H9 (cell line): Measurements from ENCODE around the gene PCNX2. TPM values are rescaled to one million over a fixed set of nuclear protein-coding genes. Genes with fewer than 3 reads are reported as not detected.

Experiments
- DNase-seq: peaks from one replicate; pipeline ENCODE4 v3.0.0-alpha.2; 2017
- H2AFZ ChIP-seq: one replicate; pipeline ENCODE4 v1.6.1; 2013; ENCODE audit warnings: mild to moderate bottlenecking, low read length, control low read depth, moderate library complexity
- H2AK5ac ChIP-seq: 2 replicates; pipeline ENCODE4 v1.6.1; 2013; ENCODE audit warnings: low read length, control low read depth, mixed read lengths; ENCODE audit not compliant: insufficient read length
- H2BK120ac ChIP-seq: one replicate; pipeline ENCODE4 v1.6.1; 2013; ENCODE audit warnings: low read depth, mild to moderate bottlenecking, low read length, control low read depth, inconsistent platforms; ENCODE audit not compliant: poor library complexity, severe bottlenecking
- H2BK12ac ChIP-seq: 2 replicates; pipeline ENCODE4 v1.6.1; 2013; ENCODE audit warnings: low read length, control low read depth, mixed read lengths, low read depth; ENCODE audit not compliant: insufficient read length
- H2BK15ac ChIP-seq: 2 replicates; pipeline ENCODE4 v1.6.1; 2013; ENCODE audit warnings: low read depth, low read length, control low read depth
- H2BK20ac ChIP-seq: one replicate; pipeline ENCODE4 v1.6.1; 2013; ENCODE audit warnings: low read depth, mild to moderate bottlenecking, low read length, control low read depth, inconsistent platforms; ENCODE audit not compliant: poor library complexity, severe bottlenecking
- H2BK5ac ChIP-seq: 2 replicates; pipeline ENCODE4 v1.6.1; 2013; ENCODE audit warnings: low read length, control low read depth, mixed read lengths; ENCODE audit not compliant: insufficient read length
- H3K14ac ChIP-seq: 2 replicates; pipeline ENCODE4 v1.6.1; 2013; ENCODE audit warnings: low read length, control low read depth; ENCODE audit not compliant: insufficient read depth
- H3K18ac ChIP-seq: 2 replicates; pipeline ENCODE4 v1.6.1; 2013; ENCODE audit warnings: low read depth, mild to moderate bottlenecking, mixed read lengths, low read length, control low read depth; ENCODE audit not compliant: insufficient read length
- H3K23ac ChIP-seq: 2 replicates; pipeline ENCODE4 v1.6.1; 2013; ENCODE audit warnings: low read length, control low read depth, mixed read lengths, low read depth; ENCODE audit not compliant: insufficient read length
- H3K23me2 ChIP-seq: 2 replicates; pipeline ENCODE4 v1.6.1; 2013; ENCODE audit warnings: low read depth, mild to moderate bottlenecking, mixed read lengths, low read length, control low read depth; ENCODE audit not compliant: insufficient read length, poor library complexity, severe bottlenecking
- H3K27ac ChIP-seq: 2 replicates; pipeline ENCODE4 v1.5.1; 2013; ENCODE audit warnings: low read length, control low read depth, mixed read lengths, low read depth; ENCODE audit not compliant: insufficient read length
- H3K27me3 ChIP-seq: 2 replicates; pipeline ENCODE4 v1.6.1; 2013; ENCODE audit warnings: low read length, control low read depth, inconsistent platforms; ENCODE audit not compliant: insufficient read depth
- H3K4ac ChIP-seq: 2 replicates; pipeline ENCODE4 v1.6.1; 2013; ENCODE audit warnings: low read depth, mild to moderate bottlenecking, control low read depth, inconsistent platforms, low read length, moderate library complexity
- H3K4me1 ChIP-seq: 2 replicates; pipeline ENCODE4 v1.6.1; 2013; ENCODE audit warnings: low read length, control low read depth, inconsistent platforms; ENCODE audit not compliant: insufficient read depth
- H3K4me2 ChIP-seq: 2 replicates; pipeline ENCODE4 v1.6.1; 2013; ENCODE audit warnings: low read length, control low read depth, mixed read lengths; ENCODE audit not compliant: insufficient read length, insufficient read depth
- H3K56ac ChIP-seq: 2 replicates; pipeline ENCODE4 v1.6.1; 2013; ENCODE audit warnings: low read depth, mild to moderate bottlenecking, mixed read lengths, low read length, control low read depth; ENCODE audit not compliant: insufficient read length
- H3K79me1 ChIP-seq: 2 replicates; pipeline ENCODE4 v1.6.1; 2013; ENCODE audit warnings: low read depth, mild to moderate bottlenecking, moderate library complexity, low read length, control low read depth, inconsistent platforms; ENCODE audit not compliant: insufficient read depth, poor library complexity, severe bottlenecking
- H3K79me2 ChIP-seq: 2 replicates; pipeline ENCODE4 v1.6.1; 2013; ENCODE audit warnings: low read length, control low read depth, inconsistent platforms; ENCODE audit not compliant: insufficient read depth
- H3K9ac ChIP-seq: 2 replicates; pipeline ENCODE4 v1.6.1; 2013; ENCODE audit warnings: low read length, control low read depth, mixed read lengths; ENCODE audit not compliant: insufficient read length; ENCODE audit errors: extremely low read depth
- H3K9me3 ChIP-seq: one replicate; pipeline ENCODE4 v1.6.1; 2013; ENCODE audit warnings: low read depth, low read length, inconsistent platforms; ENCODE audit not compliant: control insufficient read depth
- H3T11ph ChIP-seq: one replicate; pipeline ENCODE4 v1.6.1; 2013; ENCODE audit warnings: mild to moderate bottlenecking, low read length, control low read depth, inconsistent platforms
- H4K20me1 ChIP-seq: one replicate; pipeline ENCODE4 v1.6.1; 2013; ENCODE audit not compliant: control insufficient read depth, insufficient read length, insufficient read depth
- H4K5ac ChIP-seq: 2 replicates; pipeline ENCODE4 v1.6.1; 2013; ENCODE audit warnings: low read depth, mild to moderate bottlenecking, mixed read lengths, low read length, control low read depth; ENCODE audit not compliant: insufficient read length
- H4K8ac ChIP-seq: replicated peaks from 2 replicates; pipeline ENCODE4 v1.6.1; 2013; ENCODE audit warnings: low read length, control low read depth, mixed read lengths, low read depth; ENCODE audit not compliant: insufficient read length
- H4K91ac ChIP-seq: 2 replicates; pipeline ENCODE4 v1.6.1; 2013; ENCODE audit warnings: low read depth, mild to moderate bottlenecking, moderate library complexity, mixed read lengths, low read length, control low read depth; ENCODE audit not compliant: insufficient read length
- H3K27ac Mint-ChIP-seq, 3 experiments: 2 replicates in 2 of 3; 3 replicates in 1 of 3; pipeline ENCODE4 v1.8.0; 2020 to 2021; ENCODE audit warnings: mixed read lengths in 3 of 3, mild to moderate bottlenecking in 1 of 3, moderate library complexity in 1 of 3
- H3K27me3 Mint-ChIP-seq: 2 replicates; pipeline ENCODE4 v1.8.0; 2021; ENCODE audit warnings: low read depth, mild to moderate bottlenecking, moderate library complexity, mixed read lengths
- H3K36me3 Mint-ChIP-seq, 3 experiments: 2 replicates in 2 of 3; 3 replicates in 1 of 3; pipeline ENCODE4 v1.8.0; 2020 to 2021; ENCODE audit warnings: low read depth in 3 of 3, mixed read lengths in 3 of 3; ENCODE audit not compliant: insufficient read depth in 1 of 3
- H3K4me1 Mint-ChIP-seq, 2 experiments: 2 replicates each; pipeline ENCODE4 v1.8.0; 2020; ENCODE audit warnings: mixed read lengths in 2 of 2
- H3K4me3 Mint-ChIP-seq, 2 experiments: 2 replicates in 1 of 2; 3 replicates in 1 of 2; pipeline ENCODE4 v1.8.0; 2020 to 2021; ENCODE audit warnings: mild to moderate bottlenecking in 2 of 2, mixed read lengths in 2 of 2, moderate library complexity in 1 of 2
- H3K9me3 Mint-ChIP-seq, 2 experiments: 2 replicates in 1 of 2; 3 replicates in 1 of 2; pipeline ENCODE4 v1.8.0; 2020; ENCODE audit warnings: mild to moderate bottlenecking in 2 of 2, mixed read lengths in 2 of 2, moderate library complexity in 1 of 2
- CTCF ChIP-seq: fragments of 200-600 bp; sonication (generic); conservative IDR thresholded peaks from 3 replicates; pipeline ENCODE4 v1.8.0; 2021; ENCODE audit warnings: antibody characterized with exemption, mild to moderate bottlenecking
- WGBS: extraction: QIAGEN DNeasy Blood & Tissue Kit; methylation state at CpG from one replicate; pipeline ENCODE4 v1.1.7; 2013; ENCODE audit warnings: missing lambda C conversion rate, low lambda C conversion rate, mixed read lengths; ENCODE audit not compliant: insufficient read length; ENCODE audit errors: extremely low coverage; 5-methylcytosine and 5-hydroxymethylcytosine counted together
- total RNA-seq: library from RNA; stranded (reverse); gene quantifications from 2 replicates; pipeline ENCODE4 v1.2.1, GENCODE V29; 2021

PCNX2 gene
- total RNA-seq, 1 experiment from 2014 or later = 45.1 TPM

GRCh38 chr1:232980355-232980978, 315.1 kb downstream of the PCNX2 start:
- H2BK12ac ChIP-seq = no peak overlapping the region
- H4K20me1 ChIP-seq = no peaks in the 10 kb centered on the region
- no peaks in the 10 kb centered on the region for H3K9me3 Mint-ChIP-seq
- H2BK20ac ChIP-seq = no peak overlapping the region
- no peaks in the 10 kb centered on the region for H3K79me2 ChIP-seq
- peaks cover 12 to 34% (median 33%) of the 10 kb centered on the region in 3 experiments for H3K36me3 Mint-ChIP-seq
- no peaks in the 10 kb centered on the region for H3K27me3 ChIP-seq
- H3K56ac ChIP-seq = no peak overlapping the region
- H2AFZ ChIP-seq = no peak overlapping the region
- no peak overlapping the region for H3K27ac ChIP-seq
- no peak overlapping the region for H2BK120ac ChIP-seq
- H3K9me3 ChIP-seq = no peaks in the 10 kb centered on the region
- H2BK5ac ChIP-seq = no peak overlapping the region
- no peak overlapping the region for H3K14ac ChIP-seq
- H3T11ph ChIP-seq = no peak overlapping the region
- no peak overlapping the region for H3K4ac ChIP-seq
- H3K9ac ChIP-seq = no peak overlapping the region
- no CpG with 5 or more reads among the region's 13 CpGs for WGBS
- no peak overlapping the region for H4K8ac ChIP-seq
- H3K23me2 ChIP-seq = no peaks in the 10 kb centered on the region
- no peak overlapping the region for H4K5ac ChIP-seq
- no peak overlapping the region for H3K23ac ChIP-seq
- H3K18ac ChIP-seq = no peak overlapping the region
- no peak overlapping the region for H3K4me2 ChIP-seq
- H3K79me1 ChIP-seq = no peaks in the 10 kb centered on the region
- no peak overlapping the region for H2BK15ac ChIP-seq
- TF ChIP-seq CTCF = no peak; the same call in 2 of the 3 replicates
- no peak overlapping the region for H4K91ac ChIP-seq
- H3K4me1 ChIP-seq = no peaks in the 10 kb centered on the region
- H3K27ac Mint-ChIP-seq = no peak overlapping the region; a peak in 1 of 7 replicates
- H3K27me3 Mint-ChIP-seq = peaks cover 2% of the 10 kb centered on the region; the same call in 1 of the 2 replicates
- DNase-seq = peak; percentile 70
- no peak overlapping the region for H3K4me3 Mint-ChIP-seq
- peaks cover 8 to 10% of the 10 kb centered on the region in 2 experiments for H3K4me1 Mint-ChIP-seq
- no peak overlapping the region for H2AK5ac ChIP-seq
